ENCODE results near the gene PRKCA.

- no peak for TF ChIP-seq YY1 (IDR thresholded peaks at IDR 0.05; ENCODE audit: low read depth)
- TF ChIP-seq MAX (IDR thresholded peaks at IDR 0.05) = no peak
- TF ChIP-seq RAD21 (IDR thresholded peaks at IDR 0.05; ENCODE audit: low read depth) = no peak
- no peak for TF ChIP-seq FOXM1 (IDR thresholded peaks at IDR 0.05; ENCODE audit: borderline replicate concordance, low read depth)
- TF ChIP-seq TCF12 (IDR thresholded peaks at IDR 0.05; ENCODE audit: low read depth) = no peak
- no peak for TF ChIP-seq EP300 (IDR thresholded peaks at IDR 0.05; ENCODE audit: borderline replicate concordance)
- TF ChIP-seq CEBPB (IDR thresholded peaks at IDR 0.05) = no peak
- TF ChIP-seq NFIC (IDR thresholded peaks at IDR 0.05) = no peak
- no peak for TF ChIP-seq REST (IDR thresholded peaks at IDR 0.05; ENCODE audit: low read depth)
These were observed 189.3 kb downstream of the PRKCA start for GRCh38 chr17:66491665-66492064.
